GM19328 (cell line): Measurements from ENCODE around the gene GET4.
"Not testable (repeated sequence)": the region's sequence is repeated elsewhere in the genome, so short reads cannot be mapped to it uniquely, and the experiment has no call there.

ENCODE experiments used
- ATAC-seq: cut with Tn5 transposase; IDR thresholded peaks from one replicate; pipeline ENCODE4 v1.9.1; 2021; ENCODE audit warnings: mild to moderate bottlenecking, moderate library complexity; ENCODE audit not compliant: unreplicated experiment

GET4 gene

DNA sequence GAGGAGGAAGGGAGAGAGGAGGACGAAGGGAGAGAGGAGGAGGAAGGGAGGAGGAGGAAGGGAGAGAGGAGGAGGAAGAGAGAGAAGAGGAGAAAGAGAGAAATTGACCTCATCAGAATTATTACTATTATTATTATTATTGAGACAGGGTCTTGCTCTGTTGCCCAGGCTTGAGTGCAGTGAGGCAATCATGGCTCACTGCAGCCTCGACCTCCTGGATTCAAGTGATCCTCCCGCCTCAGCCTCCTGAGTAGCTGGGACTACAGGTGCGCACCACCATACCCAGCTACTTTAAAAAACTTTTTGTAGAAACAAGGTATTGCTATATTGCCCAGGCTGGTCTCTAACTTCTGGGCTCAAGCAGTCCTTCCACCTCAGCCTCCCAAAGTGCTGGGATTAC is 67.4 kb downstream of the GET4 start:
- ATAC-seq, result not testable (repeated sequence)

DNA sequence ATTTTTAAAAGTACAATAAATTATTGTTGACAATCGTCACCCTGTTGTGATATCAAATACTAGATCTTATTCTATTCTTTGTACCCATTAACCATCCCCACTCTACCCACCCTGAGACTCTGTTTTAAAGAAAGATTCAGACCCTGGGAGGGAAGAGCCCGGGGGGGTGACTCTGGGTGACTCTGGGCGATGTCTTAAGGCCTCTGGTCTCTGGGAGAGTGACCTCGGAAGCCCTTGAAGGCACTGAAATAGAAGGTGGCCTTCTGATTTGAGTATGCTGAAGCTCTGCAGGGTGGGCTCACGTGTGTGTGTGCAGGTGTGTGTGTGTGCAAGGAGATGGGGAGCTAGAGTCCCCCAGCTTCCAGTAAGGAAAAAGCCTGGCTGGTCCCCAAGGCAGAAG is 68.4 kb downstream of the GET4 start:
- ATAC-seq, result no peak

DNA sequence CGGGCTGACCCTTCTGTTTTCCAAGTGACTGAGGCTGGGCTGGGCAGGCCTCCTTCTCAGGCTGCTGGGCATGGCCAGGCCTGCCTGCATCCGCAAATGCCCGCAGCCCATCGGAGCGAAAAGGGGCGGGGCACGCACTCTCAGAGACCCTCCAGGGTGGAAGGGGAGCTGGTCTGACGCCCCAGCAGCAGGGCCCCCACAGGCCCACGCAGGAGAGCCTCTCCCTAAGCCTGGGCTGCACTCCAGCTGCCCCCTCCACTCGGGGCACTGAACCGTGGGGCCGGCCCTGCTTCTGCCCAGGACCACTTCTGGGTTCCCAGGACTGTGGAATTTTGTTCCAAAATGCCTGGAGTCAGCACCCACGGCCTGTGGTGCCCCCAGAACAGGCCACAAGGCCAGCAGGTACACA is 68.8 kb downstream of the GET4 start:
- no peak for ATAC-seq

DNA sequence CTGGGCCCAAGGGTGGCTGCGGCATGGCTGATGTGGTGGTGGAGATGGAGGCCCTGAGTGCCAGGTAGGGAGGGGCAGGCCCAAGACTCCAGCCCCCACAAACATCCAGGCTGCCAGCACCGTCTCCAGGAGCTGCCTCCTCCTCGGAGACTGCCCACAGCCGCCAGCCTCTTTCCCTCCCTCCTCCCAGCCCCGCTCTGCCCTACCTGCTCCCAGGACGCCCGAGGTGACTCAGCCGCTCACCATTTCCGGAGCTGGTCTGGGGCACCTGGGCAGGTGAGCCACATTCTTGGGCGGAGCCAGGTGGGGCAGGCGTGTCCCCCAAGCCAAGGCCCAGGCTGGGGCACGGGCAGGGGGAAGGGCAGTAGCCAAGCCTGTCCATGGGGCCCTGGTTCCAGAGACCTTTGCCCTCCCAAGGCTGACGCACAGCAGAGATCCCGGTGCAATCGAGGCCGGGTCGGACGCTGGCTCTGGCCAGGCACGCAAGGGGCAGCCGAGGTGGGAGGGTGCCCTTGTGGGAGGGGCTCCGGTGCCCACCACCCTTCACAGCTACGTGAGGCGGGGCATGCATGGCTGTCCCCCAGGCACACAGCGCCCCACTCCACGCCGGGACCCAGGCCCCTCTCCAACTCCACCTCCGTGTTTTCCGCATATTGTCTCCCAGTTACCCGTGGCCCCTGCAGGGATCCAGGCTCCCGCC is 69.4 kb downstream of the GET4 start:
- ATAC-seq, result no peak
